Measurements from ENCODE around the gene JAK1.

The JAK1 gene

GRCh38 chr1:64842224-64842623 lies 124.1 kb downstream of the JAK1 start:
- peak overlapping the region; percentile 73 for H3K27ac Mint-ChIP-seq
- no peak overlapping the region for H3K4me3 Mint-ChIP-seq
- H3K9me3 Mint-ChIP-seq: no peaks in the 10 kb centered on the region
- ATAC-seq (ENCODE audit: low read depth): no peak
- DNase-seq (ENCODE audit: low spot score in 2 of 2): no peak
- no peaks in the 10 kb centered on the region for H3K27me3 Mint-ChIP-seq
- peaks cover 29% of the 10 kb centered on the region for H3K36me3 Mint-ChIP-seq
- peaks cover 7% of the 10 kb centered on the region for H3K4me1 Mint-ChIP-seq

- ATAC-seq (ENCODE audit: low read depth) (no peak), DNase-seq (ENCODE audit: low spot score in 2 of 2) (no peak)
- no peaks in the 10 kb centered on the region for H3K27me3 Mint-ChIP-seq
- H3K4me1 Mint-ChIP-seq: peaks cover 7% of the 10 kb centered on the region
- peaks cover 34% of the 10 kb centered on the region for H3K36me3 Mint-ChIP-seq
- H3K9me3 Mint-ChIP-seq: no peaks in the 10 kb centered on the region
- no peak overlapping the region for H3K4me3 Mint-ChIP-seq
- H3K27ac Mint-ChIP-seq: peak overlapping the region; percentile 32
Observed at GRCh38 chr1:64841330-64842065, 124.9 kb downstream of the JAK1 start.

- Mint-ChIP-seq H3K27ac (peak overlapping the region; percentile 55), H3K4me3 (no peak overlapping the region), H3K4me1 (peaks cover 7% of the 10 kb centered on the region), H3K9me3 (no peaks in the 10 kb centered on the region), H3K27me3 (no peaks in the 10 kb centered on the region), H3K36me3 (peaks cover 31% of the 10 kb centered on the region)
- ATAC-seq (ENCODE audit: low read depth) (no peak), DNase-seq (ENCODE audit: low spot score in 2 of 2) (no peak)
Observed at GRCh38 chr1:64839732-64840405, 126.5 kb downstream of the JAK1 start.

GRCh38 chr1:64839261-64839660 lies 127.1 kb downstream of the JAK1 start:
- ATAC-seq (ENCODE audit: low read depth): no peak

GRCh38 chr1:64838486-64838885 lies 127.9 kb downstream of the JAK1 start:
- DNase-seq (ENCODE audit: low spot score in 2 of 2) (no peak), ATAC-seq (ENCODE audit: low read depth) (no peak)
- Mint-ChIP-seq H3K36me3 (peaks cover 26% of the 10 kb centered on the region), H3K27me3 (no peaks in the 10 kb centered on the region), H3K4me1 (peaks cover 7% of the 10 kb centered on the region), H3K9me3 (no peaks in the 10 kb centered on the region), H3K27ac (no peak overlapping the region), H3K4me3 (no peak overlapping the region)

More at GRCh38 chr1:64839261-64839660, 127.1 kb downstream of the JAK1 start:
- peaks cover 7% of the 10 kb centered on the region for H3K4me1 Mint-ChIP-seq
- H3K27ac Mint-ChIP-seq: peak overlapping the region; percentile 55
- peaks cover 30% of the 10 kb centered on the region for H3K36me3 Mint-ChIP-seq
- H3K4me3 Mint-ChIP-seq: no peak overlapping the region
- no peak for DNase-seq (ENCODE audit: low spot score in 2 of 2)
- no peaks in the 10 kb centered on the region for H3K27me3 Mint-ChIP-seq
- no peaks in the 10 kb centered on the region for H3K9me3 Mint-ChIP-seq

- DNase-seq (ENCODE audit: low spot score in 2 of 2): no peak
- Mint-ChIP-seq H3K27me3 (no peaks in the 10 kb centered on the region), H3K9me3 (no peaks in the 10 kb centered on the region), H3K4me3 (no peak overlapping the region), H3K4me1 (no peaks in the 10 kb centered on the region), H3K27ac (peak overlapping the region; percentile 62), H3K36me3 (peaks cover 28% of the 10 kb centered on the region)
- no peak for ATAC-seq (ENCODE audit: low read depth)
Observed at GRCh38 chr1:64836802-64837201, 129.5 kb downstream of the JAK1 start.

GRCh38 chr1:64834734-64835133 lies 131.6 kb downstream of the JAK1 start:
- H3K27me3 Mint-ChIP-seq: no peaks in the 10 kb centered on the region
- no peak for DNase-seq (ENCODE audit: low spot score in 2 of 2)
- peaks cover 25% of the 10 kb centered on the region for H3K36me3 Mint-ChIP-seq
- no peaks in the 10 kb centered on the region for H3K4me1 Mint-ChIP-seq
- H3K27ac Mint-ChIP-seq: peak overlapping the region; percentile 28
- no peak overlapping the region for H3K4me3 Mint-ChIP-seq
- ATAC-seq (ENCODE audit: low read depth): no peak
- H3K9me3 Mint-ChIP-seq: no peaks in the 10 kb centered on the region

GRCh38 chr1:64830030-64830651 lies 136.2 kb downstream of the JAK1 start:
- DNase-seq (ENCODE audit: low spot score in 2 of 2) (no peak), ATAC-seq (ENCODE audit: low read depth) (no peak)
- Mint-ChIP-seq H3K36me3 (peaks cover 5% of the 10 kb centered on the region), H3K27me3 (no peaks in the 10 kb centered on the region), H3K9me3 (no peaks in the 10 kb centered on the region), H3K27ac (peak overlapping the region; percentile 36), H3K4me3 (no peak overlapping the region), H3K4me1 (peaks cover 28% of the 10 kb centered on the region)

GRCh38 chr1:64829411-64830029 lies 136.8 kb downstream of the JAK1 start:
- peaks cover 28% of the 10 kb centered on the region for H3K4me1 Mint-ChIP-seq
- DNase-seq (ENCODE audit: low spot score in 2 of 2) (no peak), ATAC-seq (ENCODE audit: low read depth) (no peak)
- H3K27ac Mint-ChIP-seq: peak overlapping the region; percentile 36
- H3K9me3 Mint-ChIP-seq: no peaks in the 10 kb centered on the region
- H3K36me3 Mint-ChIP-seq: peaks cover 5% of the 10 kb centered on the region
- H3K27me3 Mint-ChIP-seq: no peaks in the 10 kb centered on the region
- no peak overlapping the region for H3K4me3 Mint-ChIP-seq

GRCh38 chr1:64828829-64829228 lies 137.5 kb downstream of the JAK1 start:
- ATAC-seq (ENCODE audit: low read depth): peak; percentile 67
- Mint-ChIP-seq H3K4me1 (peaks cover 32% of the 10 kb centered on the region), H3K27me3 (no peaks in the 10 kb centered on the region), H3K36me3 (peaks cover 3% of the 10 kb centered on the region), H3K4me3 (peak overlapping the region; percentile 42), H3K27ac (peak overlapping the region; percentile 36), H3K9me3 (no peaks in the 10 kb centered on the region)
- no peak for DNase-seq (ENCODE audit: low spot score in 2 of 2)

GRCh38 chr1:64826991-64827390 lies 139.4 kb downstream of the JAK1 start:
- Mint-ChIP-seq H3K27me3 (no peaks in the 10 kb centered on the region), H3K4me3 (peak overlapping the region; percentile 39), H3K4me1 (peaks cover 32% of the 10 kb centered on the region), H3K9me3 (no peaks in the 10 kb centered on the region), H3K27ac (peak overlapping the region; percentile 71), H3K36me3 (no peaks in the 10 kb centered on the region)
- peak; percentile 57 for ATAC-seq (ENCODE audit: low read depth)
- no peak for DNase-seq (ENCODE audit: low spot score in 2 of 2)

GRCh38 chr1:64823691-64824476 lies 142.5 kb downstream of the JAK1 start:
- peak overlapping the region; percentile 67 for H3K27ac Mint-ChIP-seq
- H3K36me3 Mint-ChIP-seq: no peaks in the 10 kb centered on the region
- peaks cover 25% of the 10 kb centered on the region for H3K4me1 Mint-ChIP-seq
- ATAC-seq (ENCODE audit: low read depth) (peak; percentile 73), DNase-seq (ENCODE audit: low spot score in 2 of 2) (peak; percentile 46 to 53)
- no peaks in the 10 kb centered on the region for H3K9me3 Mint-ChIP-seq
- H3K27me3 Mint-ChIP-seq: no peaks in the 10 kb centered on the region
- H3K4me3 Mint-ChIP-seq: peak overlapping the region; percentile 15

- no peaks in the 10 kb centered on the region for H3K36me3 Mint-ChIP-seq
- DNase-seq (ENCODE audit: low spot score in 2 of 2) (no peak), ATAC-seq (ENCODE audit: low read depth) (no peak)
- no peaks in the 10 kb centered on the region for H3K27me3 Mint-ChIP-seq
- H3K4me1 Mint-ChIP-seq: peaks cover 14% of the 10 kb centered on the region
- H3K4me3 Mint-ChIP-seq: no peak overlapping the region
- H3K9me3 Mint-ChIP-seq: no peaks in the 10 kb centered on the region
- no peak overlapping the region for H3K27ac Mint-ChIP-seq
Observed at GRCh38 chr1:64822621-64823020, 143.7 kb downstream of the JAK1 start.

Data from memory B cell (primary cell).